ENCODE data around the gene MIB1.
"Not testable (repeated sequence)": the region's sequence is repeated elsewhere in the genome, so short reads cannot be mapped to it uniquely, and the experiment has no call there.

Gene MIB1

GRCh38 chr18:21777814-21778213 is 37.2 kb downstream of the MIB1 start:
- Histone ChIP-seq H3K9me3 (ENCODE audit: insufficient read depth, low read length) (no peaks in the 10 kb centered on the region), H3K79me2 (ENCODE audit: insufficient read depth, low read length) (no peaks in the 10 kb centered on the region), H3K4me3 (ENCODE audit: insufficient read depth, low read length, poor library complexity, severe bottlenecking) (no peak overlapping the region), H3K27me3 (ENCODE audit: low read length) (no peaks in the 10 kb centered on the region), H3K9me2 (replicated peaks; ENCODE audit: insufficient read depth, low read length) (no peaks in the 10 kb centered on the region), H3F3A (ENCODE audit: insufficient read depth) (no peaks in the 10 kb centered on the region), H3K36me3 (ENCODE audit: low read length) (peaks cover 21% of the 10 kb centered on the region; the same call in 1 of the 2 replicates), H3K27ac (ENCODE audit: low read depth, low read length) (no peak overlapping the region), H4K20me1 (ENCODE audit: low read depth, low read length) (no peaks in the 10 kb centered on the region), H2AFZ (ENCODE audit: low read depth, low read length, severe bottlenecking) (no peak overlapping the region), H3K4me2 (ENCODE audit: low read depth, low read length, poor library complexity, severe bottlenecking) (no peak overlapping the region), H3K9ac (ENCODE audit: low read length) (no peak overlapping the region)
- no peak for TF ChIP-seq CTCF (IDR thresholded peaks at IDR 0.05; ENCODE audit: insufficient read depth, low read length, poor library complexity, severe bottlenecking)
- no peak for TF ChIP-seq EZH2phosphoT487 (conservative IDR thresholded peaks at IDR 0.05; ENCODE audit: low read length)

GRCh38 chr18:21786526-21786925 is 45.9 kb downstream of the MIB1 start:
- TF ChIP-seq EZH2phosphoT487 (conservative IDR thresholded peaks at IDR 0.05; ENCODE audit: low read length) (no peak), CTCF (IDR thresholded peaks at IDR 0.05; ENCODE audit: insufficient read depth, low read length, poor library complexity, severe bottlenecking) (no peak)
- H3K36me3 ChIP-seq (ENCODE audit: low read length), result peaks cover 56% of the 10 kb centered on the region

GRCh38 chr18:21796089-21796488 is 55.5 kb downstream of the MIB1 start:
- not testable (repeated sequence) for H3K4me3 ChIP-seq (ENCODE audit: insufficient read depth, low read length, poor library complexity, severe bottlenecking); H3F3A ChIP-seq (ENCODE audit: insufficient read depth); H3K9me2 ChIP-seq (replicated peaks; ENCODE audit: insufficient read depth, low read length); H3K9ac ChIP-seq (ENCODE audit: low read length); H3K9me3 ChIP-seq (ENCODE audit: insufficient read depth, low read length); H3K79me2 ChIP-seq (ENCODE audit: insufficient read depth, low read length); H4K20me1 ChIP-seq (ENCODE audit: low read depth, low read length); H3K27me3 ChIP-seq (ENCODE audit: low read length); H2AFZ ChIP-seq (ENCODE audit: low read depth, low read length, severe bottlenecking); H3K4me2 ChIP-seq (ENCODE audit: low read depth, low read length, poor library complexity, severe bottlenecking); H3K27ac ChIP-seq (ENCODE audit: low read depth, low read length)
- peaks cover 22% of the 10 kb centered on the region for H3K36me3 ChIP-seq (ENCODE audit: low read length)

More at GRCh38 chr18:21786526-21786925, 45.9 kb downstream of the MIB1 start:
- Histone ChIP-seq H3K9me3 (ENCODE audit: insufficient read depth, low read length) (no peaks in the 10 kb centered on the region), H3F3A (ENCODE audit: insufficient read depth) (no peaks in the 10 kb centered on the region; the same call in 1 of the 2 replicates), H3K9ac (ENCODE audit: low read length) (no peak overlapping the region), H3K4me2 (ENCODE audit: low read depth, low read length, poor library complexity, severe bottlenecking) (no peak overlapping the region), H3K4me3 (ENCODE audit: insufficient read depth, low read length, poor library complexity, severe bottlenecking) (no peak overlapping the region), H2AFZ (ENCODE audit: low read depth, low read length, severe bottlenecking) (no peak overlapping the region), H4K20me1 (ENCODE audit: low read depth, low read length) (no peaks in the 10 kb centered on the region), H3K27me3 (ENCODE audit: low read length) (no peaks in the 10 kb centered on the region), H3K9me2 (replicated peaks; ENCODE audit: insufficient read depth, low read length) (no peaks in the 10 kb centered on the region), H3K27ac (ENCODE audit: low read depth, low read length) (no peak overlapping the region), H3K79me2 (ENCODE audit: insufficient read depth, low read length) (no peaks in the 10 kb centered on the region; the same call in 1 of the 2 replicates)

- no peaks in the 10 kb centered on the region for H3K9me3 ChIP-seq (ENCODE audit: insufficient read depth, low read length)
- H3K9ac ChIP-seq (ENCODE audit: low read length), result no peak overlapping the region
- H3K36me3 ChIP-seq (ENCODE audit: low read length), result peaks cover 30% of the 10 kb centered on the region
- H3K27me3 ChIP-seq (ENCODE audit: low read length), result no peaks in the 10 kb centered on the region
- no peak overlapping the region for H3K4me3 ChIP-seq (ENCODE audit: insufficient read depth, low read length, poor library complexity, severe bottlenecking)
- H2AFZ ChIP-seq (ENCODE audit: low read depth, low read length, severe bottlenecking), result no peak overlapping the region
- H3K79me2 ChIP-seq (ENCODE audit: insufficient read depth, low read length), result no peaks in the 10 kb centered on the region
- H3F3A ChIP-seq (ENCODE audit: insufficient read depth), result no peaks in the 10 kb centered on the region
- H3K27ac ChIP-seq (ENCODE audit: low read depth, low read length), result no peak overlapping the region
- no peak overlapping the region for H3K4me2 ChIP-seq (ENCODE audit: low read depth, low read length, poor library complexity, severe bottlenecking)
- TF ChIP-seq EZH2phosphoT487 (conservative IDR thresholded peaks at IDR 0.05; ENCODE audit: low read length), result no peak
- TF ChIP-seq CTCF (IDR thresholded peaks at IDR 0.05; ENCODE audit: insufficient read depth, low read length, poor library complexity, severe bottlenecking), result no peak
- no peaks in the 10 kb centered on the region for H4K20me1 ChIP-seq (ENCODE audit: low read depth, low read length)
- H3K9me2 ChIP-seq (replicated peaks; ENCODE audit: insufficient read depth, low read length), result no peaks in the 10 kb centered on the region
Measured at GRCh38 chr18:21798126-21798525, 57.5 kb downstream of the MIB1 start.

All from SU-DHL-6 (cell line).